GM21737 (cell line): ENCODE results near the gene MGLL.

Experiments
- ATAC-seq: cut with Tn5 transposase; IDR thresholded peaks from one replicate; pipeline ENCODE4 v1.9.1; 2021; ENCODE audit warnings: mild to moderate bottlenecking, moderate library complexity; ENCODE audit not compliant: unreplicated experiment

MGLL gene

DNA sequence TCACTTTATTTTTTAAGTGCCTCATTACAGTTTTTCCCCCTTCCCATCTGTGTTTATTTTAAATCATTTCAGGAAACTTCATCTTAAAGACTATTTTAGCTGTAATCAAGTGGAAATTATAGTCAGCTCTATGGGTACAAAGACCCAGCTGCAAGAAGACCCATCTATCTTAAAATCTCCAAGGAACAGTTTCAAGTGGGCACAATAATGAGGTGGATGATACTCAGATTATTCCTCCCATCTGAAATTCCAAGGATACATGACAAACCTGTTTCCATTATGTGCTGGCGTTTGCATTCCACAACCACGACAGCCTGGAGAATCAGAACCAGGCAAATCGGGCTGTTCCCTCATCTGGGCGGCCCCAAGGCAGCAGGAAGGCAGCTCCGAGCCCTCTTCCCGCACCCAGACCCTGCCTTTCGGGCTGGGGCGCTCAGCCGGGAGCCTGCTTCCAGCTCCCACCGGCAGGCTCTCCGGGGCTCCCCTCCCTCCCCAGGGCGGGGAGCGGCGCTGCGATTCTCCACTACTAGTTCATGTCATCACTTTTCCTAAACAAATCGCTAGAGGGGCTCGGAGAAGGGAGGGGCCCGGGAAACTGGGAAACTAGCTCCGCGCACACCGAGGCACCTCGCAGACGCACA is at the start of gene MGLL:
Gene MGLL, minus strand, starts transcription at position 475 of the 641 bp plus-strand sequence. Its CDS starts 197 bp downstream, at position 278.
- peak; percentile 13 for ATAC-seq

DNA sequence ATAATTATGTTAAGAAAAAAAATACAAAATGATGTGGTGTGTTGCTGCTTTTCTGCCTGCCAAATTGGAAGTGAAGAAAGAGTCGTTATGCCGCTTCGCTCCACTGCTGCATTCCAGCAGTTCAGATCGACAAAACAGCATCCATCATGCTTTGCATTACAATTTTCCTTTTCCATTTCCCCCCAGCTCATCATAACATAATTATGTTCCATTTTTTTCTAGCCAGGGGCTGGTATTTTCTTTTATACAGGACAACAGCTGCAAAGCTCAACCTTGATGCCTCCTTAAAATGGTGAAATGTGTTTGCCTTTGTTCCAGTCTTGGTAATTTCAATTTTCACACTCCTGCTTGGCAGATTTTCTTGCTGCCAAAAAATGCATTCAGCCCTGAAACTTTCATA is 47.8 kb upstream of the MGLL start:
- no peak for ATAC-seq

DNA sequence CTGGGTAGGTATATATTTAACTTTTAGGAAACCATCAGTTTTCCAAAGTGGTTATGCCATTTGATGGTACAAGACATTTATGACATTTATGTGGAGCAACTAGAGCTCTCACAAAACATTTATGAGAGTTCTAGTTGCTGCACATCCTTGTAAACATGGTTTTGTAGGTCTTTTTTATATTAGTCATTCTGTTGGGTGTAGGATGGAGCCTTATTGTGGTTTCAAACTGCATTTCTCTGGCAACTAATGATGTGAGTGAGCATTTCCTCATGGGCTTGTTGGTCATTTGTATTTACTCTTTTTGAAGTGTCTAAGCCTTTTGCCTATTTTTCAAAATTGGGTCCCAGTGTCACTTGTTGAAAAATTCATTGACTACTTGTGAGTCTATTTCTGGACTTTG is 45.7 kb upstream of the MGLL start:
- no peak for ATAC-seq

DNA sequence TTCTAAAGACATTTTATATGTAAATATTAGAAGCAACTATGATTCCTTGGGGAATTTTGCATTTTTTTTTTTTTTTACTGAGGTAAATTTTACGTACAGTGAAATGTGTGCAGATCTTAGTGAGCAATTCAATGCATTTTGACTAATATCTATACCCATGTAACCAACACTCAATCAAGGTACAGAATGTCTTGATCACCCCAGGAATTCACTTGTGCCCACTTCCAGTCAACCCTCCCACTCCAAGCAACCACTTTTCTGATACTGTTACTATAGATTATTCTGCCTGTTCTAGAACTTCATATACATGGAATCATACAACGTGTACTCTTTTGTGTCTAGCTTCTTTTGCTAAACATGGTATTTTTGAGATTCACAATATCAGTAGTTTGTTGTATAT is 45.1 kb upstream of the MGLL start:
- no peak for ATAC-seq

DNA sequence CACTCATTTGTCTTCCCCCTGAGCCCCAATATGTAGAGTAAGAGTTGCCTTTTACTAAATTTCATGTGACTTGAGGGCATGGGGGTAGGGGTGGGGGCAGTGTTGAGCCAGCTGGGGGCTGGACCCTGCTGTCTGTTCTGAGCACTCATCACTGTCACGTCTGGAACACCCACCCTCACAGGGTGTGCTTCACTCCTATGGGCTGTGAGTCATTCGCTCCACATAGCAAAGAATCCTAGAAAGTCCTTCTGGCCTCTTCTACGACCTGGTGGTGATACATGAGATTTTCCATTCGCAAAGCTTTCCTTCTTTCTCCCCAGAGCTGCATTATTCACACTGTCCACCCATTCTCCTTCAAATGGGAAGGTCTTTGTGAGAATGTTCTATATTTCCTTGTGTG is 43.6 kb upstream of the MGLL start:
- ATAC-seq: no peak

DNA sequence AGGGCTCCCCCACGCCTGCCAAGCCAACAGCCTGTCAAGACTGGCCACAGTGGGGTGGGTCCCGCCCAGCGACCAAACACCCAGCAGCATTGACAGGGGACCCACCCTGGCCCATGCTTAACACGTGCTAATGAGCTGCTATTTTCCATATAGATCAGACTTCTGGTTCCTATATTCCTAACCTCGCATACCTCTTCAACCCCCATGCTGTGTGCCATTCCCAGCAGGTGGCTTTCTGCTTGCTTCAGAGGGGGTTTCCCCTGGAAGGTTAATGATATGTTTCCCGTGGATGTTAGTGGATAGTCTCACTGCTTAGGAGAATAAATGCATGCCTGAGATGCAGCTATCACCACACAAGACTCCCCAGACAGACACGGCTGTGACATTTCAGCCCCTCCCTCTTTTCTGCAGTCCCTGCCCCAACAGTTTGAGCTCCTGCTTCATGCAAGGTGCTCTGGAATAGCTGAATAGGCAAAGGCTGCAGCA is 37.9 kb upstream of the MGLL start:
- no peak for ATAC-seq

DNA sequence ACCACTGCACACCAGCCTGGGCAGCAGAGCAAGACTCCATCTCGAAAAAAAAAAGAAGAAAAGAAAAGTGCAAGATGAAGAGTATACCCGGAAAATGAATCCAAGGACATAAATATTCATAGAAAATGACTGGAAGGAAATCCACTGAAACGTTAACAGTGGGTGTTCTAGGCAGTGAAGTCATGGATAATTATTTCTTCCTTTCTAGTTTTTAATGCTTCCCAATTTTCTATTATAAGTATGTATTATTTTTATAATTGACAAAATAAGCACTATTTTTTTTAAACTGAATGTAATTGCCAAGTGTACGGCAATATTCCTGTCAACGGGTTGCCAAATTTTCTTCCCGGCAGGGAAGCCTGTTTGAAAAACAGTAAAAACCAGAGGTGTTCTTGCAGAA is 37.4 kb upstream of the MGLL start:
- ATAC-seq: no peak

DNA sequence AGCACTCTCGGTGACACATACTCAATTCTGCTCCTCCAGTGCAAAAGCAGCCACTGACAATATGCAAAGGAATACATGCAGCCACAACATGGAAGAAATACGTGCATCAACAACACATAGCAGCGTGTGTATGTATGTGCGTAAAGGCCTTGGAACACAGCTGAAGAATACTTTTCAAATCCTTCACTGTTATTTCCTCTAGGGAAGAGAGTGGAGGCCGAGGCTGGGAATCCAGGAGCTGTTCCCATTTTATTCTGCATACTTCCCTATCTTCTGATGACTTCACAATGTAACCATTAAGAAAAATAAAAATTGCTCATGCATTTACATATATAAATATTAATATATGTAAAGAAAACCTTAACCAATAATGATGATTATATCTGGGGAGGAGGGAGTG is 36.6 kb upstream of the MGLL start:
- no peak for ATAC-seq

DNA sequence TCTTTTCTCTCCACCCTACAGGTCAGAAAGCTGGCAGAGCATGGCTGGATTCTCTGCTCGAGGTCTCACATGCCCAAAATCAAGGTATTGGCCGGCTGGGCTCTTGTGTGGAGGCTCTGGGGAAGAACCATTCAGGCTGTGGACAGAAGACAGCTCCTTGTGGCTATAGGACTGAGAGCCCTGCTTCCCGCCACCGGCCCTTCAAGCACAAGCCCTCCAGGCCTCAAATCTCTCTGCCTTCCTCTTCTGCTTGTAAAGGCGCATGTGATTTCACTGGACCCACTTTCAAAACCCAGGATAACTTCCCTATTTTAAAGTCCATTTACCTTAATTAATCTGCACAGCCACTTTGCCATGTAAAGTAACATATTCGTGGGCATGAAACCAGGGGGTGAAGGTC is 36.2 kb upstream of the MGLL start:
- ATAC-seq: no peak

DNA sequence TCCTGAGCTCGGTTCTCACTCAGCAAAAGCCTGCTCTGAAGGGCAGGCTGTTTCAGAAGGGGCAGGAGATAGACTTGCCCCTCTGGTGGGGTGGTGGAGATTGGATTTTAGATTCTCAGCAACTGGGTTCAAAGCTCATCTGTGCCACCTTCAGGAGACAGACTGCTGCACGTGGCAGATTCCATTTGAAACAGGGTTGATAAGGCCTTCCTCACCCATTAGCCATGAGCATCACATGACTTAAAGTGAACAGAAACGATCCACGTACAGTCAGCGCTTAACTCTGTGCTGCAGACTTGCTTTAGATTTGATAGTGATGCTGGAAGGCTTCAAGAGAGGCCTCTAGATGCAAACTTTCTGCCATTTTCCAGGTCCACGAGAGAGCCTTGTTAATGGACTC is 35.0 kb upstream of the MGLL start:
- ATAC-seq: no peak

DNA sequence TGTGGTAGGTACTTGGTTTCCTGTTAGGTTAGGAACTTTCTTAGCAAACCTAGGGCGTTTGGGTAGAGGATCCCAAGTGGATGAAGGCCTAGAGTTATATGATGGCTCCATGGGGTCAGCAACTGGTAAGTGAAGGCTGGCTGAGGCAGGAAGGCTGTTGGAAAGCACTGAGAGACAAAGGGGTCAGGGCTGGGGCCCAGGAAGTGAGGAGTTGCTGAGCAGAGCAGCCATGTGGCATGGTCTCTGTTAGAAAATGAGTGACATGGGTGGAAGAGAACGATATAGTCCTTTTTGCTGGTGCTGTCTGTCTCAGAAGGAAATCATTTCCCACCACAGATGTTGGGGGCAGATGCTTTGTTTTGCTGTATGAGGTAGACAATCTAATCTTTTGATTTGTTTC is 34.5 kb upstream of the MGLL start:
- ATAC-seq: no peak

DNA sequence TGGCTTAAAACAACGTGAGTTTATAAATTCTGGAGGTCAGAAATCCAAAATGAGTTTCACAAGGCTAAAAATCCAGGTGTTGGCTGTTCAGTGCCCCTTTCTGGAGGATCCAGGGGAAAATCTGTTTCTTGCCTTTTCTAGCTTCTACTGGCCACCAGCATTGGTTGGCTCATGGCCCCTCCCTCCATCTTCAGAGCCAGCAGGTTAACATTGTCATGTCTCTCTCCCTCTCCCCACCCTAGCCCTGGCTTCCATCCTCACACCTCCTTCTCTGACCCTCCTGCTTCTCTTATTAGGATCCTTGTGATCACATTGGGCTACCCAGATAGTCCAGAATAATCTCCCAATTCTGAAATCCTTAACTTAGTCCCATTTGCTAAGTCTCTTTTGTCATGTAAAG is 32.9 kb upstream of the MGLL start:
- ATAC-seq: no peak

DNA sequence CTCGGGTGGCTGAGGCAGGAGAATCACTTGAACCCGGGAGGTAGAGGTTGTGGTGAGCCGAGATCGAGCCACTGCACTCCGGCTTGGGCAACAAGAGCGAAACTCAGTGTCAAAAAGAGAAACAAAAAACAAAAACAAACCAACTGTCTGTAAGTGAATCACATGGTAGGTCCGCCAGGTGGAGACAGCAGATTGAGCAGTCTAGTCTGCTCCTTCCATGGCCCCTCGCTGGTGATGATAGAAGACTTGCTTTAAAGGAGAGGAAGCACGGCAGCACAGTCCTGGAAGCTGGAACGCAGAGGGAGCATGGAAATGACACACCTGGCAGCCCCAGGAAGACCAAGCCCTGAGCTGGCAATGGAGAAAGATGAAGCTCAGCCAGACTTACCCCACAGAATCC is 31.4 kb upstream of the MGLL start:
- no peak for ATAC-seq

DNA sequence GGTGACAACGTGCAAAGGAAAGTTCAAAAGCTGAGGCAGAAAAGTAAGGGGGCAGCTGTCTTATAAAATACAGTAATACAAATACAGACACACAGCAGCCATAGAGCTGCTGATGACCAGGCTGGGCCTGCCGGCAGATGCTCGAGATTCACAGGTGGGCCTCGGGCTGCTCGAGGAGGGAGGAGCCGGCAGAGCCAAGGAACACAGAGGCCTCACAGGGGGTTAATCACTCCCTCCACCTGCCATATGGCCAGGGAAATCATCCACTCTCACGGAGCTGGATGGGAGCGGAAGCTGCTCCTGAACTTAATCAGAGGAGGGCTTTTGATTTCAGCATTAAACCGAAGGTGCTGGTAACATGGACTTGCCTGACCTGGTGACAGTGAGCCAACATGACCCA is 29.6 kb upstream of the MGLL start:
- ATAC-seq: no peak

DNA sequence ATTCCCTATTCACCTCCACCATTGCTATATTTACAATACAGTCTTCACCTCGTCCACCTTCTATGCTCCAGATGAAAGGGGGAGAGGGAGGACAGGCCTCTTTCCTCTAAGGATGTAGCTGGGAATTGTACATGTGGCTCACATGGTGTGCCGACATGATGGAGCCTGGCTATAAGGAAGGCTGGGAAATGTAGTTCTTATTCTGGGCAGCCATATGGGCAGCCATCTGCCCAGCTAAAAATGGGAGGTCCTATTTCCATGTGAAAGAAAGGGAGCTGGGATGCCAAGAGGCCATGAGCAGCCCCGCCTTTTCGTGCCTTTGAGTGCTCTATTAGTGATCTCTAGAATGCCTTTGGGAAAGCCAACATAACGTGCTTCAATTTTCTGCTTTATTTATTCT is 27.1 kb upstream of the MGLL start:
- ATAC-seq: no peak

DNA sequence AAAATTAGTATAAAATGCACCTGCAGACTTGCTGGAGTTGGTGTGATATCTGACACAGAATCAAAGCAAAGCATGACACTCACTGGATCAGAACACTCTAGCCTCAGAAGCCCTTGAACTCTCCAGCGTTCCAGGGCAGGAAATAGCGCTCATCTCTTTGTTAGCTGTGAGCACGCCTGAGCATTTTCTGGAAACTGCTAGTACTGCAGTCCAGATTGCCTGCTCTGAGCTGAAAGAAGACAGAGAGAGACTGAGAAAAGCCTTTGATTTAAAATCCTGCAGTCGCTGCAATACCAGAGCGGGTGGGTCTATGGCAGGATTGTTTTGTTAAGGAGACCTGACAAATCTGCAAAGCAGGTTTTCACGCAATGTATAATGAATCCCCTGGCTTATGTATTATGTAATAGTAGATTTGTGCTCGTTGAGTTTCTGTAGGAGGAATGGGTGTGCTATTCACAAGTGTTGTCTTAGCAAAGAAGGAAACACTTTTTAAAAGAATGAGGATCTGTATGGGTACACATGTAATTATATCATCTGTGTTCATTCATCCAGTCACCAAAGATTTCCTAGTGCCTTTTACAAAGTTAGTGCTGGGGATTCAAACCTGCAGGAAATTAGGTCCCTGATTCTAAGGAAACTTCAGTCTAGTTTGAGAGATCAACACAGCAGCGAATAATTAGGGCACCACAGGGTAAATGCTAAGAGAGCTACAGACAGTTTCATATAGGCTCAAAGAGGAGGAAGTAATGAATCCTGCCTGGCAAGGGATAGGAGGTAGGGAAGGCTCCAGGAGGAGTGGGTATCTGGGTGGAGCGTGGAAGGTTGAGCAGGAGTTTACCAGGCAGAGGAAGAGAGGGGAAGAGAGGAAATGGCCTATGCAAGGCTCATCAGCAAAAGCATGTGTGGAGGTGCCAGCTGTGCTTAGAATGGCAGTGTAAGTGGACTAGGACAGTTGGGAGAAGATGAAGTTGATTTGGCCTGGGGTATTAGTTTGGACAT is 26.1 kb upstream of the MGLL start:
- no peak for ATAC-seq

DNA sequence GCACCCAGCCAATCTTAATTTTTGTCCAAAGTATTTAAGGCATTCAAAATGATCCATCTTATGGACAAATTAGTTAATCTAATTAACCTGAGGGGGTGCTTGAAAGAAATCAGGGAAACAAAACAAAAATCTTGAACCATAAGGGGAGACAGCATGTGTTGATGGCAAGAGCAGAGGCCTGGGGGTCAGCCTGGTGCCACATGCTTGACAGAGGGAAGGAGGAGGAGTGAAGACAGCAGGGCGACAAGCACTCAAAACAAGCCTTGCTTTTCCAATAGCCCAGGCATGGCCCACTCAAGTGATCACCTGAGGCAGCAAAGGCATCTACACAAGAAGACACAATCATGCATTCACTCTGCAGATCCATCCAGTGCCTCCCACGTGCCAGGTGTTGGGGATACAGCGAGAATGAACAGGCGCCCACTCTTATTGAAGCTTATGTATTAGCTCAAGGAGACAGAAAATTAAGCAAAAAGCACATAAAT is 25.0 kb upstream of the MGLL start:
- ATAC-seq: no peak

DNA sequence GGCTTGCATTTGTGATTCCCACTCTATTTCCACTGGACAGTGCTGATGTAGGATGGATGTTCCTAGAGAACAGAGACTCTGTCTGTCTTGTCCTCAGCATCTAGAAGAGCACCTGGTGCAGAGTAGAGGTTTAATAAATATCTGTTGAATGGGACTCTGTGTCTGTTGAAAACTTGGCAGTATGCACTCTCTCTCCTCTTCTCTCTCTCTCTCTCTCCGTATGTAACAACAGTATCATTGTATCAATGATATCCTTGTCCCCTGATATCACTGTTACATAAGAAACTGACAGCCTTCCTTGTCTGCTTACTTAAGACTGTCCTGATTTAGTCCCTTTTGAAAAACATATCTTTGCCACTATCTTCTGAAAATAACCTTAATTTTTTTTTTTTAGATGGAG is 24.3 kb upstream of the MGLL start:
- no peak for ATAC-seq

DNA sequence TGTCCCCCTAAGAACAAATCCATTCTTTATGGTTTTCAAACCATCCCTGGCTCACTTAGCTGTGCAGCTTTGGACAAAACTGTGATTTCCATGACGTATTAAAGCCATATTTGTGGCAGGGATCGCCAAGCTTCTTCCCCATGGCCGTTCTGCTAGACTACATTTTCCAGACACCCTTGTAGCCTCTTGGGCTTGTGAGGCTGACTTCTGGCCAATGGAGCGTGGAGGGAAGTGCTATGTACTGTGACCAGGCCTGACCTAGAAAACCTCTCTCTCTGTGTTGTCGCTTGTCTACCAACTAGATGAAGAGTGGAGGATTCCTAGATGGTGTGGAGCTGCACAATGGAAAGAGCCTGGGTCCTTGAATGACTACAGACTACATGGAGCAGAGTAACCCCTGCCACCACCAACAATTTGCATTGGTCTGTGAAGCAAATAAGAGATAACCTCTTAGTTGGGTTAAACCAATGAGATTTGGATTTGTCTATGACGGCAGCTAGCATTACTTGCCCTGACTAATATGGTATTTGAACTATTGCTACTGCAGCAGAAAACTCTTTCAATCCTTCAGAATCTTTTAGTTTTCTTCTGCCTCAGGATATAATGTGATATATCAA is 22.1 kb upstream of the MGLL start:
- no peak for ATAC-seq

DNA sequence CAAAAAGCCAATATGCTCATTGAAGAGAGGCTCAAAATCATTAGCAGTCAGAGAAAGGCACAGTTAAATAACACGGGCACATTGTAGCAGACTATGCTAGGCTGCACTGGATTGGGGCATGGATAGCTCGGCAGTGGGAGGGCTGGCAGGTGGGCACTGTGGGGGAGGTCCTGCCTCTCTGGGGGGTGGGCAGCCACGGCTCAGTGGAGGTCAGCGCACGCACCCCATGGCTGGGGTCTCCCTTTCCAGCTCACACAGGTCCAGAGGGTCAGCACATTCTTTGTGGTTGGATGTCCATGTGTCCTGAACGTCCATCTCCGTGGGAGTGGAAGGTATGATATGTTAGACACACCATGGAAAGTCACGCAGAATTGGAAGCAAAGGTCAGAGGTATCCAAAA is 18.4 kb upstream of the MGLL start:
- ATAC-seq: no peak

DNA sequence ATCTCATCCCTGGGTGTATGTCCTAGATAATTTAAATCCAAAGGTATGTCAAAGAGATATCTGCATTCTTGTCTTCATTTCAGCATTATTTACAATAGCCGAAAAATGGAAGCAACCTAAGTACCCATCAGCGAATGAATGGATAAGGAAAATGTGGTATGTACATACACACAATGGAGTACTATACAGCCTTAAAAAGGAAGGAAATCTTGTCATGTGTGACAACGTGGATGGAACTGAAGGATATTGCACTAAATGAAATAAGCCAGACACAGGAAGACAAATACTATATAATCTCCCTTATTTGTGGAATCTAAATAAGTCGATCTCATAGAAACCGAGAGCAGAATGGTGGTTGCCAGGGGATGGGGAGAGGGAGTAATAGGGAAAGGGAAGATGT is 16.8 kb upstream of the MGLL start:
- ATAC-seq: no peak
